ENCODE data around the gene EPPIN.
"Not testable (repeated sequence)": the region's sequence is repeated elsewhere in the genome, so short reads cannot be mapped to it uniquely, and the experiment has no call there.

Gene EPPIN

GRCh38 chr20:45583502-45583901 lies 36.3 kb upstream of the EPPIN start:
- TF ChIP-seq CTCF (IDR thresholded peaks at IDR 0.05; ENCODE audit: control extremely low read depth, extremely low read depth, low read depth, missing control alignments), result no peak
- ChIA-PET POLR2A (no interaction called here), CTCF (interaction anchor here (1.0 kb wide), 1 partner anchor 188 kb away, joined by 5 read pairs; no protein-coding TSS in a partner anchor)
- DNase-seq (ENCODE audit: extremely low spot score), result no peak

GRCh38 chr20:45581702-45582101 lies 34.5 kb upstream of the EPPIN start:
- POLR2A ChIA-PET, result no interaction called here

GRCh38 chr20:45579184-45579583 lies 32.0 kb upstream of the EPPIN start, which contains the start of gene WFDC8:
Gene WFDC8, minus strand, starts transcription at chr20:45579284. Its CDS starts 37 bp downstream, at chr20:45579247.
- ChIA-PET CTCF (interaction anchor here (0.8 to 1.2 kb wide), 2 partner anchors 16 to 50 kb away, joined by 3 to 5 read pairs; partner anchors contain the start of gene WFDC10A), POLR2A (no interaction called here)
- no peak for DNase-seq (ENCODE audit: extremely low spot score)
- no peak for TF ChIP-seq CTCF (IDR thresholded peaks at IDR 0.05; ENCODE audit: control extremely low read depth, extremely low read depth, low read depth, missing control alignments)

More at GRCh38 chr20:45581702-45582101, 34.5 kb upstream of the EPPIN start:
- no peak for DNase-seq (ENCODE audit: extremely low spot score)
- TF ChIP-seq CTCF (IDR thresholded peaks at IDR 0.05; ENCODE audit: control extremely low read depth, extremely low read depth, low read depth, missing control alignments), result no peak
- CTCF ChIA-PET, result no interaction called here

GRCh38 chr20:45578231-45578630 lies 31.0 kb upstream of the EPPIN start:
- DNase-seq (ENCODE audit: extremely low spot score), result no peak
- POLR2A ChIA-PET, result no interaction called here
- CTCF ChIA-PET, result interaction anchor here (0.8 kb wide), 1 partner anchor 51 kb away, joined by 3 read pairs; the partner anchor contains the start of gene WFDC10A
- no peak for TF ChIP-seq CTCF (IDR thresholded peaks at IDR 0.05; ENCODE audit: control extremely low read depth, extremely low read depth, low read depth, missing control alignments)

- POLR2A ChIA-PET, result no interaction called here
- no peak for TF ChIP-seq CTCF (IDR thresholded peaks at IDR 0.05; ENCODE audit: control extremely low read depth, extremely low read depth, low read depth, missing control alignments)
- CTCF ChIA-PET, result no interaction called here
- DNase-seq (ENCODE audit: extremely low spot score), result no peak
These were observed 29.8 kb upstream of the EPPIN start for GRCh38 chr20:45576995-45577394.

- CTCF ChIA-PET, result interaction anchor here (1.3 kb wide), 1 partner anchor 195 kb away, joined by 3 read pairs; no protein-coding TSS in a partner anchor
- no peak for DNase-seq (ENCODE audit: extremely low spot score)
- no peak for TF ChIP-seq CTCF (IDR thresholded peaks at IDR 0.05; ENCODE audit: control extremely low read depth, extremely low read depth, low read depth, missing control alignments)
- POLR2A ChIA-PET, result no interaction called here
These were observed 28.7 kb upstream of the EPPIN start for GRCh38 chr20:45575931-45576330.

- CTCF ChIA-PET; DNase-seq (ENCODE audit: extremely low spot score); POLR2A ChIA-PET: not testable (repeated sequence)
These were observed 22.4 kb upstream of the EPPIN start for GRCh38 chr20:45569650-45570049.

Data from GM10248 (cell line).